HG03378 (cell line): ENCODE measurements around the gene ZCCHC4.
"Not testable (repeated sequence)": the region's sequence is repeated elsewhere in the genome, so short reads cannot be mapped to it uniquely, and the experiment has no call there.

Experiments used
- ATAC-seq: cut with Tn5 transposase; IDR thresholded peaks from one replicate; pipeline ENCODE4 v1.9.1; 2021; ENCODE audit warnings: mild to moderate bottlenecking, moderate library complexity; ENCODE audit not compliant: unreplicated experiment

Gene ZCCHC4

DNA sequence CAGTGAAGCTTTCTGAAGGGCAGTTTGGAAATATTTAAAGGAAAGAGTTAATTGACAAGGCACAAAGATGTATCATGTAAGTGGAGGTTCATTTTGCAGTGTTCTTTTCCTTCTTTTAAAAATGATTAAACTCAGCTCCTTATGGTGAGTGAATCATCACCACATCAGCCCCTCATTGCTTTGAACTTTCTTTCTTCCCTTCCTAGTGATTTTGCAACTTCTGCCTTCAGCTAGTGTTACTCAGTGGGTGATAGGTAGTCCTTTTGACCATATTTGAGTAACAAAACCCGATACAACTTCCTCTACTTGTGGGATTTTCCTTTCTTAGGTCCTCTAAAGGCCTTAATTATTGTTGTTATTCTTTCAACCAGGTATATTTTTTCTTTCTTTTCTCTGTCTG is 8.2 kb downstream of the ZCCHC4 start:
- ATAC-seq, result no peak

DNA sequence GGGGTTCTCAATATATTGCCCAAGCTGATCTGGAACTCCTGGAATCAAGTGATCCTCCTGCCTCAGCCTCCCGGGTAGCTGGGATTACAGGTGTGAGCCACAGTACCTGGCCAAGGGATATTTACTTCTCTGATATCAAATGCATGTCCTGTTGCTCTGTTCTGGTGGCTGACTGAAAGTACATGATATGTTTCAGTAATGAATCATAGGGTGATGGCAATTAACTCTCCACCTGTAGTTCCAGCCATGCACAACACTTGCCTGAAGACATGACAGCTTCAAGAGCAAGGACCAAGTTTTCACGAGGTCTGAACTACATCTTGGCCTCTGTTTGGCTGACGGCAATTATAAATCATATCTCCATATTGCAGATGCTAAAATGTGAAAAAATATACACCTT is 9.1 kb downstream of the ZCCHC4 start:
- ATAC-seq, result no peak

DNA sequence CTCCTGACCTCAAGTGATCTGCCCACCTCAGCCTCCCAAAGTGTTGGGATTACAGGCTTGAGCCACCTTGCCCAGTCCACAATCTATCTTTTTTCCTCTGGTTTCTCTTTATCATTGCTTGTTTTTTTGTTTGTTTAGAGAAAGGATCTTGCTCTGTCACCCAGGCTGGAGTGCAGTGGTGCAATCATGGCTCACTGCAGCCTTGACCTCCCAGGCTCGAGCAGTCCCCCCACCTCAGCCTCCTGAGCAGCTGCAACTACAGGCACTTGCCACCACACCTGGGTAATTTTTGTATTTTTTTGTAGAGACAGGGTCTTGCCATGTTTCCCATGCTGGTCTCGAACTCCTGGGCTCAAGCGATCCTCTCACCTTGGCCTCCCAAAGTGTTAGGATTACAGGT is 15.9 kb downstream of the ZCCHC4 start:
- not testable (repeated sequence) for ATAC-seq

DNA sequence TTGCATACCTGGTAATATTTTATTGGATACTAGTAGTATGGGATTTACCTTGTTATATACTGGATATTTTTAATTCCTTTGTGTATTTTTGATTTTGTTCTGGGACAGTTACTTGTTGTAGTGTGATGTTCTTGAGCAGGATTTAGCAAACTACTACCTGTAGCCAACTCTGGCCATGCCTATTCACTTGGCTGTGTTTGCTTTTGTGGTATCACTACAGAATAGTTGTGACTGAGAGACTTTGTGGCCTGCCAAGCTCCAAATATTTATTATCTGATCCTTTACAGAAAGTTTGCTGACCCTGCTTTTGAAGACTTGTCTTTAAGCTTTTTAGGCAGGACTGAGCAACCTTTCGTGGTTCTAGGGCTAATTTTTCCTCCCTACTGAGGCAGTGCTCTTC is 17.8 kb downstream of the ZCCHC4 start:
- ATAC-seq, result no peak

DNA sequence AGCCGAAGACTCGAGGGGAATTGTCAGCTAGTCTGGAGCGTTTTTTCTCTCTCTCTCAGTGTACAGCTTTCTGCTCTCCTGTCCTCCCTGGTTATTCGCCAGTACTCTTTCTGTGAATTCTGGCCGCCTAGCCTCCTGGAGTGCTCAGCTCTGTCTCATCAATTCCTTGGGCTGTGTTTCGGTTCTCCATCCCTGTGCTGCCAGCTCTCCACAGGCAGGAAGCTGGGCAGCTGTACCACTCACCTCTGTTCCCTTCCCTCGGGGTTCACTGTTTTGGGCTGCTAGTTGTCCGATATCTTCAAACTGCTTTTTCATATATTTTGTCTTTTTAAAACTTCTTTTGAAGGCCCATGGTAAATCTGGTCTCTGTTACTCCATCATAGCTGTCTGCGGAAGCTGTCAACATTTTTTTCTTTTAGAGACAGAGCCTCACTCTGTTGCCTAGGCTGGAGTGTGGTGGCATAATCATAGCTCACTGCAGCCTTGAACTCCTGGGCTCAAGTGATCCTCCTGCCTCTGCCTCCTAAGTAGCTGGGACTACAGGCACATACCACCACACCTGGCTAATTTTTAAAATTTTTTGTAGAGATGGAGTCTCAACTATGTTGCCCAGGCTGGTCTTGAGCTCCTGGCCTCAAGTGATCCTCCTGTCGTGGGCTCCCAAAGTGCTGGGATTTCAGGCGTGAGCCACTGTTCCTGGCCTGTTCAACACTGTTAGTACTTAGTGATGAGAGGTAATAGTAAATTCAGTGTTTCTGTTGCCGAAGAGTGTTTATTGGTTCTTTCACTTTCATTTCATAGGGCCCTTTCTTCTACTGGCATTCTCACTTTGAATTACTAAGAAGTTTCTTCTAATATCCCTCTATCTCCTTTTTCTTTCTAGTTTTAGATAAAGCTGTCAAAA is 18.6 kb downstream of the ZCCHC4 start:
- peak; percentile 55 for ATAC-seq

DNA sequence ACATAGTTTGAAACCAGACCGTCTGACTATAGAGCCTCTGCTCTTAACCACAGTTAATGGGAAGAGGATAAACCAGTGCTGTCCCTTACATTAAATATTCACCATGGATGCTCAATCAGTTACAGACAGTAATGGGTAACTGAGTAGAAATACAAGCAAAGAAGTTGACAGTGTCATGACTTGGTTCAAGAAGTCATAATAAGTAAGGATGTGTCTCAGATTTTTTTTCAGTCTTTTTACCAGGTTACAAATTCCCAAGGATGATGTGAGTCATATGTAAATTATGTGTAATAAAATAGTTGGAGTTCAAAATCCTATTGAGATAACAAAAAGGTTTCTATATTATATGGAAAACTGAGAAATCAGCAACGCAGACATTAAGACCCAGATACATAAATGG is 31.1 kb downstream of the ZCCHC4 start:
- no peak for ATAC-seq

DNA sequence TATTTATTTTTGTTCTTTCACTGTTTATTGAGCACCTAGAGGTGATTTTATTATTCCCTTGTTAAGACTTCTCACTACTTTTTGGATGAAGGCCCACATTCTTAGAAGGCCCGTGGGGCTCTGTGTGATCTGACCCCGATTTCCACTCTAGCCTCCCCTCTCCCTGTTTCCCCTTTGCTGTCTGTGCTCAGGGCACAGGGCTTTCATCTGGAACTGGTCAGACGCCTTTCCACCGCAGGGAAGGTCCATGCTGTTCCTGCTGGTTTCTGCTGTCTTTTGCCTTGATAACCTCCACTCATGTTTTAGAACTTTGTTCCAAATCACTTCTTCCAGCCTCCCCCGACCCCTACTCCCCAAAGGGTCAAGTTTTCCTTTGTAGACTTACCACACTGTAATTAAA is 33.2 kb downstream of the ZCCHC4 start:
- no peak for ATAC-seq

DNA sequence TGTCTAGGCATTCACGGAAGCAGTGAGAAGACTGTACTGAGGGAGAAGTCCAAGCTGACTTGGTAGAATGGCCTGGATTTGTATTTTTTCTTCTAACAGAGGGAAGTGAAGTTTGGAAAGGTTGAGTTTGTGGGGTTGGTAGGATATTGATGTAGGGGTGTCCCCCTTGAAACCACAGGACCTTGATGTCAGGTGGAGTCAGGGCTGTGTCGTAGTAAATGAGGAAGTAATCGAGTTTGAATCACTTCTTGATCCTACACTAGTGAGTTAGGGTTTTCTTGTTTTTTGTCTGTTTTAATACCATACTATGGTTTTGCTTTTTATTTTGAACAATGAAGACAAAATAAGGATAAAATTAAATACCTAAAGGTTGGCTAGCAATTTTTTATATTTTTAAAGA is 34.3 kb downstream of the ZCCHC4 start:
- ATAC-seq, result peak; percentile 87

DNA sequence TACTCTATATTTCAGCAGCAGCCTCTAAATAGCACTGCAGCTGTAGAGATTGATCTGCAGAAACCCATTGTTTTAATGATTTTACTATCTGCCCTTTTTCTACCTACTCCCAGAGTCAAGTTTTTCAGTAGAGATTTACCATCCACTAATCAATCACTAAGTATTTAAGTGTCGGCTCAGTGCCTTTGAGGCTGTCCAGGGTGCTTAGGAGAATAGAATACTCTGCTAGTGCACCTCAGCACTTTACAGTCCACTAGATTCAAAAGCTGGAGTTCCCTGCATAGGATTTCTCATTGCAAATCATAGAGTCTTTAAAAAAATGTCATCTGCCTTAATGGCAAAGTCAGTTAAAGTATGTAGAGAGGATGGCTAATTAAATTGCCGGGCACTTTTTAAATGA is 34.9 kb downstream of the ZCCHC4 start:
- no peak for ATAC-seq

DNA sequence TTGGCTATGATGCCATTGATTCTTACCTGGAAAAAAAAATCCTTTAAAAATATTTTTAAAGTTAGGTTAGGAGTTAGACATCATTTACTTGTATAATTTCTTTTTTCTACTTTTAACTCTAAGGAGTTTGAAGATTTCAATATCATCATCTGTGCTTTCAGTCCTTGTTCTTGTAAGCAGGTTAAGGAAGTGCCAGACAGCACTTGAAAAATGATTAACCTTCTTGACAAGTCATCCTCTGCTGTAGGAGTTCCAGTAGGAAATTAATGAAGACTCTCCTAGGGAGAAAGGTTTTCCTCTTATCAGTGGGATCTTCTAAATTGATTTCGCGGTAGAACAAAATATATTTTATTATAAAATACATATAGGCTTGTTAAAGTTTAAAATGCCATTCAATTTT is 35.4 kb downstream of the ZCCHC4 start:
- ATAC-seq, result no peak

DNA sequence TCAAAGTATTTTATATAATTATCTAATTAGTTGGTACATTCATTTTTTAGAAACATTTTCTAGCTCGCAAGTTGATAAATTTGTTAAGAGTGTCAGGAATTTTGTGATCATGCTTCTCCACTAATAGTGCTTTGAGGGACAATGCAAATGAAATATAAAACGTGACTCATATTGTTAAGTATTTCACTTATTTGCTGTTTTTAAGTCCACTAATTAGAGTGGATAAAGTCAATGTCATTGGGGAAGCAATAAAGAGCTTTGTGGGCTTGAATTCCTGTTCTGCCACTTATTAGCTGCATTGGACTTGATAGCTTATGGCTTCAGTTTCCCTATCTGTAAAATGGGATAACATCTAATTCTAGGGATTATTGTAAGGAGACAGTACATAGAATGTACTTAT is 38.0 kb downstream of the ZCCHC4 start:
- ATAC-seq, result no peak

DNA sequence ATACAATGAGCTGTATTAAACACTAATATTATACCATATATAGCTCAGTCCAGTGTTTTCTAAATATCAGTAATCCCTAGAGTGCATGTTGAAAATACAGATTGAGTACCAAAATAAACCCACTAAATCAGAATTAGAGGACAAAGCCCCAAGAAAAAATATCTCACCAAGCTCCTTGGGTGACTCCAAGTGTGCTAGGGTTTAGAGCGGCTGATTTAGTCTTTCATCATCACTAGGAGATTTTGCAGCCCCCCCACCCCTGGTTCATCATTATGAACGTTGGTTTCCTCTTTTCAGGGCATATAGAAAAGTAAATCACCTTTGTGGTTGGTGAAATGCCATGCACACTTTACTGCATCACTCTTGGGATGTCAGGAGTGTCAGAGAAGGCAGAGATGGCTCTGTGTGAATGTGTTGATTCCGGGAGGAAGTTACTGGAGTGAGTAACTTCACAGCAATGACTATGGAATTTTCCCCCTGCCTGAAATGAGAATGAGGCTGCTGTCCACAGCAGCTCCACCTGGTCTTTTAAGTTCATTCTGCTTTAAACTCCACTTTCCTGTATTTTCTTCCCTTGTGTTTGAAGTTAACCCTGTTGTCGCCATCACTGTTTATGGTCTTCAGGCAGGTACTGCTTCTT is 39.3 kb downstream of the ZCCHC4 start:
- ATAC-seq, result no peak

DNA sequence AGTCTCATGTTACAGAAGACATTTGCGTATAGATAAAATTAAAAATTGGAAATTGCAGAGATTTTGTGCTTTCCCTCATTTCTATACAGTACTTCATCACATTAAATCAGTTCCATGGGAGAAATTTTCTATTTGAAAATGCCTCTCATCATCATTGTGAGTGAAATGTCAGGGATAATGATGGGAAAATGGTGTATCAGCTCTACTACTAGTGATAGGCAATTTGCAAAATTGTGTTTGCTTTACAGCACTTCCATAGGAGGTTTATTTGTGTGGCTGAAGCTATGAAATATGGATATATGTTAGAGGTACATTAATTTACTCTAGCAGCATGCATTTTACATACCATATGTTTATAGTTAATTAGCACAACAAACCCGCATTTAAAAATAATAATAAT is 43.5 kb downstream of the ZCCHC4 start:
- no peak for ATAC-seq

DNA sequence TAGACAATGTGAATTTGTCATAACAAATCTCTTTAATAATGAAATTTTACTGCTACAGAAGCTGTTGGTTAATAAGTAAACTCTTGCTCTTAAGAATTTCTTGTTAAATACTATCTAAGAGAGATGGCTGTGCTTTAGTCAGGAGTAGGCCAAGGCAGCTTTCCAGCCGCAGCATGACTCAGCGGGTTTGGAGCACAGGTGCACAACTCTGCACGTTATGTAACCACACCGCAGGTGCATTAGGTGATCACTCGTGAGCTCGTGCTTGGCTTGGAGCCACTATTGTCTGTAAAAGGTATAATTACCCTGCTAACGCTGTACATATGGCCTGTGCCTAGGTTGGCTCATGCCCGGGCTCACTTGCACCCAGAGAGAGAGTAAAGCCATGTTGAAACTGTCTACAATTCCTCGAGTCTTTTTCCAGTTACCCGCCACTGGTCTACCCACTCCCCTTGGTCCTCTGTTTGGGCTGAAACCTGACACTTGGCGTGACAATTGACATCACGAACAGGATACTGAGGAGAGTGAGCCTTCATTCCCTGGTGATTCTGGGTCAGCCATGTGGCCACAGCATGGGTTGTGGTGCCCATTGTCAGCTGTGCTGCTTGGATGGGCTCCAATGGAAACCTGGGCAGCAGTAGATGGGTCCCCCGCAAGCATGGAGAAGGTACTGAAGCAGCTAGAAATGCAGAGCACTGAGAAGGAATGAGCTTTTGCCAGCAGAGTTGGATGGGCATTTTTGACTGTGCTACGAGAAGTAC is 46.1 kb downstream of the ZCCHC4 start:
- ATAC-seq, result no peak

DNA sequence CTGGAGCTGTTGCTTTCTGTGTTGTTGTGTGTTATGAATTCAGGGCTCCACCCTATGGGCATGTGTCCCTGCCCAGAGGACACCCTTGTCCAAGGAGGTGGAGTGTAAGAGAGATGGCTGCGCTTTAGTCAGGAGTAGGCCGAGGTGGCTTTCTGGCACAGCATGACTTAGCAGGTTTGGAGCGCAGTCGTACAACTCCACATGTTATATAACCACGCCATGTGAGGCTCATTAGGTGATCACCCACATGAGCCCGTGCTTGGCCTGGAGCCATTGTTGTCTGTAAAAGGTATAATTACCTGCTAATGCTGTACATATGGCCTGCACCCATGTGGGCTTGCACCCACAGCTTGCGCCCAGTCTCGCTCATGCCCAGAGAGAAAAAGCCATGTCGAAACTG is 48.7 kb downstream of the ZCCHC4 start:
- no peak for ATAC-seq

DNA sequence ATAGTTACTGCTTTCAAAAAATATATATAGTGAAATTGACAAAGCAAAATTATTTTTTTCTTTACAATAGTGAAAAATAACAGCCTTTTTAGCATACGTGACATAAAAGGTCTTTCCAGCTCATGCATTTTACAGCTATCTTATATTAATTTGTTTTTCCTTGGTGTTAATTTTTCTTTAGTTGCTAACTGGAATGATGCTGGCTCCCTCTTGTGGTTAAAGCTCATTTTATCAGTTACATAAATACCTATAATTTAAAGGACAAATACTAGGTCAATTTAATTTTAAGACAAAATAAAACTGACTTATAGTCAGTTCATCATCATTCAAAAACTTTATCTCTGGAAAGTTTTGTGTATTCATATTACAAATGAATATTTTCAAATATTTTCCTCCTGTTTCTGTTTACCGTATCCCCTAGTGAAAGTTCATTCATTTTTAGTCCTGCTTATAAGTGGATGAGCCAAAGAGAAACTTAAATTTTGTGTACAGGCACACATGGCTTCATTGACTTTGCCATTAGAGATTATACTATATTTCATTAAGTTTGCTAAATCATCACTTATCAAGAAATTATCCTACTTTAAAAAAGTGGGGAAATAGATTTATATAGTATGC is 54.5 kb downstream of the ZCCHC4 start:
- no peak for ATAC-seq

DNA sequence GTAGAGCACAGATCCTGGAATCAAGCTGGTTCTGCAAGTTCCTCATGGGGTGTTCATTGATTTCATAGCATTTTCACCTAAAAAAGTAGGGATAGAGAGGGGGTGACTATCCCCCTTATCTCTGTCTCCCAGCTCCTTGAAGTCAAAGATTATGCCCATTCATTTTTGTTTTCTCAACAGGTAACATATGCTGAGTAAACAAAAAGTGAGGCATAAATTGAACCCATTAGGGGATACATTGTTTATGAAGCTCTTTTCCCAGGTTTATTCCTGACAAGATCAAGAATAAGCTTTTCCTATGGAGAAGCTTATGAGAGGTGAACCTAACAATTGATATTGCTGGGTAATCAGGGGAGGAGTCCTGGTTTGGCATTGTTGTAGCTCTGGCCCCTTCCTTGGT is 55.3 kb downstream of the ZCCHC4 start:
- ATAC-seq, result no peak

DNA sequence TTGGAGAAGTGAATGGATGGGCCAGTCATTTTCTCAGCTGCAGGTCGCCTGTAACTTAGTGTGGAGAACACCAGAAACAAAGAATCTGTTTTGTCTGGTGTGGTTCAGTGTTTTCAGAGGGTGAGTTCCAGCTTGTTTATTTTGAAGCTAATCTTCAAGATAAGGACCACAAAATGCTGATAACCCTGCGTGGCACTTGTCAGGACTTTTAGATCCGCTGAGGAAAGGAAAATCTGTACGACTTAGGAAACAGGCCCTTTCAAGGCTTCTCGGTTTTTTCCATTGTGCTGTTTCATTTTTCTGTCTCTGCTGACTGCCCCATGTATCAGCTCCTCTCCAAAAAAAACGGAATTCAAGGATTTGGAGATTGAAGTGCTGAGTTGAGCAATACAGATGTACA is 55.7 kb downstream of the ZCCHC4 start:
- ATAC-seq, result no peak

DNA sequence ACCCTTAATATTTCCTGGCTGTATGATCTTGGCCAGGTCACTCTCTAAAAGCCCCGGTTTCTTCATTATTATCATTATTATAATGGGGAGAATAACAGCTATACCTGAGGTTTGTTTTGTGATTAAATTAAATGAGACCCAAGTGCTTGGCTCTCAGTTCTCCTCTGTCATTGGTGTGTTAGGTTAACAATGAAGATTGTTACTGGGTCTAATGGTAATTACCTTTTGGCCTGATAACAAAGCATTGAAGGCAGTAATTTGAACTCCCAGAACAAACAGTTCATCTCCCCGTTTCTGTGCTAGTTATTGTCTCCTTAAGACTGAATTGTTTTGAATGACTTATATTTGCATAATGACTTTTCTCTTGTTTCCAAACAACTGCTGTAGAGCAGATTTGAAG is 57.7 kb downstream of the ZCCHC4 start:
- ATAC-seq, result no peak

DNA sequence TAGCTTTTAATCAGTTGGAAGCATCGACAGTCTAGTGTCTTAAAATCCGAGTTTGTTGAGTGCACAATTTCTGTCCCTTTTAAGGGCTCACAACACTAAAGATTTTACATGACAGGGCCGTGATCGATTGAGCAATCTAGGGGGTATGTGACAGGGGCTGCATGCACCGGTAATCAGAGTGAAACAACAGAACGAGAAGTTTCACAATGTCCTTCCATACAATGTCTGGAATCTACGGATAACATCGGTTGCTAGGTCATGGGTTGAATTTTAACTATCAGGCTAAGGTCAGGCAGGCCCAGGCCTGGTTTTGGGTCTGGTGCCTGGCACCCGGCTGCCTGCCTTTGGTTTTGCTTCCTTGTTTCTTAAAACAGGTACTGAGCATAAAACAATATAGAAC is 60.0 kb downstream of the ZCCHC4 start:
- not testable (repeated sequence) for ATAC-seq
